CD4-positive, alpha-beta T cell treated with Interleukin-21 for 1 hour (primary cell): ENCODE results near the gene CCDC88B.

ENCODE experiments used
- DNase-seq: peaks from one replicate; pipeline ENCODE4 v3.0.0-alpha.2; 2020

The CCDC88B gene, protein sequence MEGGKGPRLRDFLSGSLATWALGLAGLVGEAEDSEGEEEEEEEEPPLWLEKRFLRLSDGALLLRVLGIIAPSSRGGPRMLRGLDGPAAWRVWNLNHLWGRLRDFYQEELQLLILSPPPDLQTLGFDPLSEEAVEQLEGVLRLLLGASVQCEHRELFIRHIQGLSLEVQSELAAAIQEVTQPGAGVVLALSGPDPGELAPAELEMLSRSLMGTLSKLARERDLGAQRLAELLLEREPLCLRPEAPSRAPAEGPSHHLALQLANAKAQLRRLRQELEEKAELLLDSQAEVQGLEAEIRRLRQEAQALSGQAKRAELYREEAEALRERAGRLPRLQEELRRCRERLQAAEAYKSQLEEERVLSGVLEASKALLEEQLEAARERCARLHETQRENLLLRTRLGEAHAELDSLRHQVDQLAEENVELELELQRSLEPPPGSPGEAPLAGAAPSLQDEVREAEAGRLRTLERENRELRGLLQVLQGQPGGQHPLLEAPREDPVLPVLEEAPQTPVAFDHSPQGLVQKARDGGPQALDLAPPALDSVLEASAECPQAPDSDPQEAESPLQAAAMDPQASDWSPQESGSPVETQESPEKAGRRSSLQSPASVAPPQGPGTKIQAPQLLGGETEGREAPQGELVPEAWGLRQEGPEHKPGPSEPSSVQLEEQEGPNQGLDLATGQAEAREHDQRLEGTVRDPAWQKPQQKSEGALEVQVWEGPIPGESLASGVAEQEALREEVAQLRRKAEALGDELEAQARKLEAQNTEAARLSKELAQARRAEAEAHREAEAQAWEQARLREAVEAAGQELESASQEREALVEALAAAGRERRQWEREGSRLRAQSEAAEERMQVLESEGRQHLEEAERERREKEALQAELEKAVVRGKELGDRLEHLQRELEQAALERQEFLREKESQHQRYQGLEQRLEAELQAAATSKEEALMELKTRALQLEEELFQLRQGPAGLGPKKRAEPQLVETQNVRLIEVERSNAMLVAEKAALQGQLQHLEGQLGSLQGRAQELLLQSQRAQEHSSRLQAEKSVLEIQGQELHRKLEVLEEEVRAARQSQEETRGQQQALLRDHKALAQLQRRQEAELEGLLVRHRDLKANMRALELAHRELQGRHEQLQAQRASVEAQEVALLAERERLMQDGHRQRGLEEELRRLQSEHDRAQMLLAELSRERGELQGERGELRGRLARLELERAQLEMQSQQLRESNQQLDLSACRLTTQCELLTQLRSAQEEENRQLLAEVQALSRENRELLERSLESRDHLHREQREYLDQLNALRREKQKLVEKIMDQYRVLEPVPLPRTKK (N-terminal part only)

GRCh38 chr11:64339754-64340408 is at the start of gene CCDC88B:
CCDC88B (plus strand) TSS chr11:64340204; CDS start chr11:64340267, 63 bp downstream.
- DNase-seq = peak; percentile 91

DNA sequence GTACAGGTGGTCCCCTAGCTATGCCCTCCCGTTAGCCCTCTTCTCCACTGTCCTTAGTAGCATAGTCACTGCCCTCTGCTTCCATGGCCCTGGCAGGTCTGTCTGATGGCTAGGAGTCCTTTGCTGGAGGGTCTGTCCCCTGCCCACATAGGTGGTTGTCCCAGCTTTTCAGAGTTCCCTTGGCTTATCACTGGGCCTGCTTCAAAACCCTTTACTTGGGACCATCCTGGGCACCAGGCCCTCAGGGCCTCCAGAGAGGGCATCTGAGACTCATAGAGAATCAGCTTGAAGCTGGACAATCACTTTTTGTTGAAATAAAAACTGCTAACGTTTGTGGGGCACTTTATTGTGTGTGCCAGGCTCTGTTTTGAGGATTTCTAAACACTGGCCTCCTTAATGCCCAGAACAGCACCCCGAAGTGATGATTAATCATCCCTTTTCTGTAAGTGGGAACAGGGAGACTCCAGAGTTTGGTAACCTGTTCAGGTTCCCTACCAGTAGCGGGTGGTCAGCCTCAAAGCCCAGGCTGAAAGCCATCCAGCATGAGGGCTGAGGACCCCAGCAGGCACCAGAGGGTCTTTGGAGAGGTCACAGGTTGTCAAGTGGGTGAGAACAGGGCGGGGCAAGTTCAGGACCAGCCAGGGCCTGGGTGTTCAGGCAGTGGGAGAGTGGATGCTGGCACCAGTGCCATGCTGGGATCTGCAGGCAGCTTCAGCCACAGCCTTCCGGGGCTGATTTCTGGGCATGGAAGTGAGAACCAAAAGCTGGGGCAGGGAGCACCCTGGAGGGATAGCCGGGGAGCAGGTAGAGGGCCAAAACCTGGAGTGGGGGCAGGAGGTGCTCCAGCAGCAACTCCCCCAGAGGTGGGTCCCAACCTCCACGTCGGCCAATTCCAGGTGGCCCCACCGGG is 49.4 kb upstream of the CCDC88B start:
- DNase-seq = no peak

- DNase-seq = no peak
These were observed 48.7 kb upstream of the CCDC88B start, which contains the start of gene KCNK4 for GRCh38 chr11:64291262-64291751. KCNK4 (plus strand) TSS chr11:64291302; CDS start chr11:64293019, 1,717 bp downstream.

DNA sequence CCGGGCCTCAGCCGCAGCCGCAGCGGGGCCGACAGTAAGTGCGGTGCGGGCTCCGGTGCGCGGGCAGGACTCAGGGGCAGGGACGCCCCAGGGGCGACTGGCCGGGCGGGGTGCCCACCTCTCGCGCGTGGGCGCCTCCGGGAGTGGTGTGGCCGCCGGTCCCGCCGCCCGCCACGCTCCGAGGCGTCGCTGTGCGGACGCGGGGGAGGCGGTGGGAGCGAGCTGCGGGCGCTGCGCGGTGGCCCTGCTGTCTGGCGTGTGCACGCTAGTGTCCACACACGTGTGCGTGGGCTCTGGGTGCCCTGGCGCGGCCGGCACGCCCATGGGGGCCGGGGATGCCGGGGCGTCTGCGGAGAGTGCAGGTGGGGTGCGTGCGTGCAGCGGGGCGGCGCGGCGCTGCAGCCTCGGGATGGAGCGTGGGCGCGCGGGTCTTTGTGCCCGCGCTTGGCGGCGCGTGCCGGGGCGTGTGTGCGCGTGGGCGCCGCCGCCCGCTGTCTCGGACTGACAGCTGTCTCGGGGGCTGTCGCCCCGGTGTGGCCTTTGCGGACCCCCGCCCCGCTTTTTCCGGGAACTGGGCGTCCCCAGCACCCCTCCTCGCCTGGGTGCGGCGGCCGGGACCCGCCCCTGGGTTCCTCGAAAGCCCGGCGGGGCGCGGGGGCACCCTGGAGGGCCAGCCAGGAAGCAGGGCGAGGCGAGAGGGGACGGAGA is 48.1 kb upstream of the CCDC88B start:
- DNase-seq = no peak

DNA sequence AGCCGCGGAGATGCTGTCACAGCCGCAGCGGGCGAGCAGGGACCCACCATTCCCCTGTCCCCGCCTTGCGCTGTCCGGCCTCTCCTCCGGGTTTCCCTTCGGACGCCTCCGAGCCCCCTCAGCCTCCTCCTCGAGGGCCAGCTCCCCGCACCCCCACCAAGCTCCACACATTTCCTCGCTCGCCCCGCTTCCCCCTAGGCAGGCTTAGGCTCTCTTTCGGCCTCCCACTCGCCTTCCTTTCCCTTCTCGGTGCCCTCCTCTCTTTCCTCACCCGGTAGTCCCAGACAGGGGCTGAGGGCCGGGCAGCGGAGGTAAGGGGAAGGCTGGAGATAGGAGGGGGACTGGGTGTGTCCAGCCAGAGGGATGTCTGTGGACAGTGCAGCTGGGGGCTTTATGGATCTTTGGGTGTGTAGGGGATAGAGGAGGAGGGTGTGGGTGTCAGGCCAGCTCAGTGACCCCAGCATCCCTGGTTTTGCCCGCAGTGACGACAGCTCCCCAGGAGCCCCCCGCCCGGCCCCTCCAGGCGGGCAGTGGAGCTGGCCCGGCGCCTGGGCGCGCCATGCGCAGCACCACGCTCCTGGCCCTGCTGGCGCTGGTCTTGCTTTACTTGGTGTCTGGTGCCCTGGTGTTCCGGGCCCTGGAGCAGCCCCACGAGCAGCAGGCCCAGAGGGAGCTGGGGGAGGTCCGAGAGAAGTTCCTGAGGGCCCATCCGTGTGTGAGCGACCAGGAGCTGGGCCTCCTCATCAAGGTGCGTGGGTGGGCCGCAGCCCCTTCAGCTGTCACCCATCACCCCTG is 47.3 kb upstream of the CCDC88B start:
- DNase-seq = no peak

- DNase-seq = no peak
These were observed 45.2 kb upstream of the CCDC88B start for GRCh38 chr11:64294774-64295173.

- no peak for DNase-seq
These were observed 44.2 kb upstream of the CCDC88B start for GRCh38 chr11:64295760-64296159.

DNA sequence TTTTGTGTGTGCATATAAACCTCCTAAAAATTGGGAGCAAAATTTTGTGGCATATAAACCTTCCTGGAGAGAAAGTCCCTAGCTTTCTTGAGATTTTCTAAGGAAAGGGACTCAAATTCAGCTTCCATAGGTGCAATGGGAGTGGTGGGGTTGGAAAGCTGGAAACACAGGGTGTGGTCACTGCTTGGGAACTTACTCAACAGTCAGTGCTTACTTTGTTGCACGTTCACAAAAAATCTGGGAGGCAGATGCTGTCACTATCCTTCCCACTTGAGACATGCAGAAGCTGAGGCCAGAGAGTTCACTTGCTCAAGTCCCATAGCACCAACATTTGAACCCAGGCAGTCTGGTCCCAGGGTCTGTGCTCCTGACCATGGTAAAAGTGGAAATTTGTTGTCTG is 43.8 kb upstream of the CCDC88B start:
- no peak for DNase-seq

- no peak for DNase-seq
These were observed 42.9 kb upstream of the CCDC88B start for GRCh38 chr11:64296830-64297698.

- DNase-seq = no peak
These were observed 42.2 kb upstream of the CCDC88B start for GRCh38 chr11:64297699-64298358.

DNA sequence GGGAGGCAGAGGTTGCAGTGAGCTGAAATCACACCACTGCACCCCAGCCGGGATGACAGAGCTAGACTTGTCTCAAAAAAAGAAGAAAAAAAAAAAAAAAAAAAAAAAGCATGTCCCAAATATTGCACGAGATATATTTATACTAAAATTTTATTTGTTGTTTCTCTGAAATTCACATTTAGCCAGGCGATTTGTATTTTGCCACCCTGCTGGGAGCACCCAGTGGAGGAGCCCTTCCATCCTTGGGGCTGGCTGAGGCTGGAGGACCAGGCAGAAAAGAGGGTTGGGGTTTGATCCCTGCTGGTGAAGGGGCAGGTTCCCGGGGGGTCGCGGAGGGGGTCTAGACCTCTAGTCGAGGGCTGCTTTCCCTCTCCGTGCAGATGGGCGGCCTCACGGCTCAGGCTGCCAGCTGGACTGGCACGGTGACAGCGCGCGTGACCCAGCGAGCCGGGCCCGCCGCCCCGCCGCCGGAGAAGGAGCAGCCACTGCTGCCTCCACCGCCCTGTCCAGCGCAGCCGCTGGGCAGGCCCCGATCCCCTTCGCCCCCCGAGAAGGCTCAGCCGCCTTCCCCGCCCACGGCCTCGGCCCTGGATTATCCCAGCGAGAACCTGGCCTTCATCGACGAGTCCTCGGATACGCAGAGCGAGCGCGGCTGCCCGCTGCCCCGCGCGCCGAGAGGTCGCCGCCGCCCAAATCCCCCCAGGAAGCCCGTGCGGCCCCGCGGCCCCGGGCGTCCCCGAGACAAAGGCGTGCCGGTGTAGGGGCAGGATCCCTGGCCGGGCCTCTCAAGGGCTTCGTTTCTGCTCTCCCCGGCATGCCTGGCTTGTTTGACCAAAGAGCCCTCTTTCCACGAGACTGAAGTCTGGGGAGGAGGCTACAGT is 40.8 kb upstream of the CCDC88B start:
- no peak for DNase-seq

- DNase-seq = no peak
These were observed 40.0 kb upstream of the CCDC88B start, which contains the start of gene CATSPERZ for GRCh38 chr11:64299847-64300648. CATSPERZ (plus strand) TSS chr11:64300358; CDS start chr11:64300411, 53 bp downstream.

- DNase-seq = no peak
These were observed 36.6 kb upstream of the CCDC88B start for GRCh38 chr11:64303109-64304031.

DNA sequence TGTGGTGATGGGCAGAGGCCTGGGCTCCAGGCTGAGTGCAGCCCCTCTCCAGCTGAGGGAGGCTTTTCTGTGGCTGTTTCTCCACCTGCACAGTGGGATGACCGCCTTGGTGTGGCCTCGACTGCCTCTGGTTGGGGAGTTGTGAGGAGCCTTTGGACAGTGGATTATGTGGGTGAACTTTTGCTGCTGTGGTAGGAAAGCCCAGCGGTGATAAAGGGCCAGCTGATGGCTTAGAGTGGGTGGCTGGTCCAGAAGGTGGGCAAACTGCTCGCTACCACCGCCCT is 36.0 kb upstream of the CCDC88B start:
- DNase-seq = no peak
